ENCODE measurements around the gene HIGD2A. TPM values are rescaled to one million over a fixed set of nuclear protein-coding genes. Genes with fewer than 3 reads are reported as not detected.

The HIGD2A gene
- total and polyA plus RNA-seq, 2 experiments from 2014 or later = 109 to 224 TPM

DNA sequence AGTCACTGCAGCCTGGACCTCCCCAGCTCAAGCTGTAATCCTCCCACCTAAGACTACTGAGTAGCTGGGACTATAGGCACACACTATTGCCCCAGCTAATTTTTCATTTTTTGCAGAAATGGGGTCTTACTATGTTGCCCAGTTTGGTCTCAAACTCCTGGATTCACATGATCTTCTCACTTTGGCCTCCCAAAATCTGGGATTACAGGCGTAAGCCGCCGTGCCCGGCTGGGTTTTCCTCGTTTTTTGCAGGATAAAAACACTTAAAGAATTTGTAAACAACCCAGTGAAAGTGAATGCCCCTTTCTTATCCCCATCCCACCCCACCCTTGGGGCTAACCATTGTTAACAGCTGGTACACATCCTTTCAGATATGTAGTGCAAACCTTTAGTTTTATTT lies 20.0 kb downstream of the HIGD2A start:
- no peak for DNase-seq (ENCODE audit: low spot score)
- H3K9me3 ChIP-seq (ENCODE audit: low read depth) = no peaks in the 10 kb centered on the region
- H3K9me2 ChIP-seq (replicated peaks; ENCODE audit: insufficient read depth) = no peaks in the 10 kb centered on the region
- no peaks in the 10 kb centered on the region for H3K27me3 ChIP-seq
- peaks cover 18% of the 10 kb centered on the region for H4K20me1 ChIP-seq (ENCODE audit: insufficient read depth, poor library complexity, severe bottlenecking)
- H3K4me2 ChIP-seq = no peak overlapping the region
- TF ChIP-seq EZH2 (IDR thresholded peaks at IDR 0.05; ENCODE audit: borderline replicate concordance) (no peak), EZH2phosphoT487 (IDR thresholded peaks at IDR 0.05; ENCODE audit: low read depth, severe bottlenecking, unreplicated experiment) (no peak)
- TF ChIP-seq, protein P1, sequence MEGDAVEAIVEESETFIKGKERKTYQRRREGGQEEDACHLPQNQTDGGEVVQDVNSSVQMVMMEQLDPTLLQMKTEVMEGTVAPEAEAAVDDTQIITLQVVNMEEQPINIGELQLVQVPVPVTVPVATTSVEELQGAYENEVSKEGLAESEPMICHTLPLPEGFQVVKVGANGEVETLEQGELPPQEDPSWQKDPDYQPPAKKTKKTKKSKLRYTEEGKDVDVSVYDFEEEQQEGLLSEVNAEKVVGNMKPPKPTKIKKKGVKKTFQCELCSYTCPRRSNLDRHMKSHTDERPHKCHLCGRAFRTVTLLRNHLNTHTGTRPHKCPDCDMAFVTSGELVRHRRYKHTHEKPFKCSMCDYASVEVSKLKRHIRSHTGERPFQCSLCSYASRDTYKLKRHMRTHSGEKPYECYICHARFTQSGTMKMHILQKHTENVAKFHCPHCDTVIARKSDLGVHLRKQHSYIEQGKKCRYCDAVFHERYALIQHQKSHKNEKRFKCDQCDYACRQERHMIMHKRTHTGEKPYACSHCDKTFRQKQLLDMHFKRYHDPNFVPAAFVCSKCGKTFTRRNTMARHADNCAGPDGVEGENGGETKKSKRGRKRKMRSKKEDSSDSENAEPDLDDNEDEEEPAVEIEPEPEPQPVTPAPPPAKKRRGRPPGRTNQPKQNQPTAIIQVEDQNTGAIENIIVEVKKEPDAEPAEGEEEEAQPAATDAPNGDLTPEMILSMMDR (IDR thresholded peaks at IDR 0.05; ENCODE audit: poor library complexity) = no peak
- H3K27ac ChIP-seq = no peak overlapping the region
- no peaks in the 10 kb centered on the region for H3K36me3 ChIP-seq (replicated peaks; ENCODE audit: insufficient read depth, low read depth)
- H3K4me1 ChIP-seq (ENCODE audit: insufficient read depth) = peaks cover 1% of the 10 kb centered on the region
- no peak overlapping the region for H3K4me3 ChIP-seq
- H3K79me2 ChIP-seq = peaks cover 28% of the 10 kb centered on the region
- H2AFZ ChIP-seq = no peak overlapping the region
- 89% methylated on average over 5 of the region's 5 CpGs for WGBS (ENCODE audit: low lambda C conversion rate, missing lambda C conversion rate)

DNA sequence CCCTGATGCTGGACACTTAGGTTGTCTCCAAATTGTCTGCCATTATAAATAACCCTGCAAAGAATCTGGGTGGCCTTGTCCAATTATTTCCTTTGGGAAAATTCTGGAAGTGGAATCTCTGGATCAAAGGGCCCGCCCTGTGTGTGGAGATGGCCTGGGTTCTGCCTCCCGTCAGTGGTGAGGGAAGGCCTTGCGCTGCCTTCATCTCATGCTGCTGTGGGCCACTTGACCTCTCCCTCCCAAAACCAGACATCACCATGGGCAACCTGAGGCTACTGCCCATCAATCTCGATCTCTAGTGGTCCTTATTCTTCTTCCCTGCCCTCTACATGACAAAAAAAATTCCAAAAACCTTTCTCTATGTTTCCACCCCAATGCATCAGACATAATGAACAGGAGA lies 21.2 kb downstream of the HIGD2A start:
- H3K79me2 ChIP-seq = peaks cover 40% of the 10 kb centered on the region
- H3K36me3 ChIP-seq (replicated peaks; ENCODE audit: insufficient read depth, low read depth) = no peaks in the 10 kb centered on the region
- 96% methylated on average over 4 of the region's 4 CpGs for WGBS (ENCODE audit: low lambda C conversion rate, missing lambda C conversion rate)

DNA sequence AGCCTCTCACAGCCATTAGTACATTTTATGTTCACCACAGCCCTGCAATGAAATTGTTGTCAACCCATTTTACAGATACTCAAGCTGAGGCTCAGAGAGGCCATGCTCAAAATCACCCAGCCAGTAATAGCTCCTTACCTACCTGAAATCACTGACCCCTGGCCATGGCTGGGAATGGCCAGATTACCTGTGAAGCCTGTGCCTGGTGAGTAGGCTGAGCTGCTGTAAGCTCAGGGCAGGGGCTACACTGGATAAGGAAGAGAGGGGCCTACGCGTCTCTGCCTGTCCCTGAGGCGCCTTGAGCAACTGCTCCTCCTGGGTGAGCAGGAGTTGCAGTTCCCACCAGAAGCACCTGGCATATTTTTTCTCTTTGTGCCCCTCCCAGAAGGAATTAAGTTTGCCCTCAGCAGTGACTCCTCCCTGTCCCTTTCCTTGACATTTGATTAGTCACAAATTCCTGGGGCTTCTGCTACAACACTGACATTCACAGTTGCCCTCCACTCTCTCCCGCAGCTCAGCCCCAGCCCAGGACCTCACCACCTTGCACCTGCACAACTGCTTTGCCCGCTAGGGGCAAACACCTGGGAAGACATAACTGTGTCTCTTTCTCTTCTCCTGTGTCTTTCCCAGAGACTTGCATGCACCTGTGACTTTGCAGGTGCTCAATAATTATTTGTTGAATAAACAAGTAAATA lies 22.1 kb downstream of the HIGD2A start:
- H3K9me2 ChIP-seq (replicated peaks; ENCODE audit: insufficient read depth) = no peaks in the 10 kb centered on the region
- H3K4me2 ChIP-seq = no peak overlapping the region
- TF ChIP-seq EZH2 (IDR thresholded peaks at IDR 0.05; ENCODE audit: borderline replicate concordance) = no peak
- TF ChIP-seq EZH2phosphoT487 (IDR thresholded peaks at IDR 0.05; ENCODE audit: low read depth, severe bottlenecking, unreplicated experiment) = no peak
- TF ChIP-seq, protein P1 (IDR thresholded peaks at IDR 0.05; ENCODE audit: poor library complexity) = no peak
- H2AFZ ChIP-seq = no peak overlapping the region
- H3K4me1 ChIP-seq (ENCODE audit: insufficient read depth) = peaks cover 8% of the 10 kb centered on the region
- H4K20me1 ChIP-seq (ENCODE audit: insufficient read depth, poor library complexity, severe bottlenecking) = peaks cover 27% of the 10 kb centered on the region
- H3K27ac ChIP-seq = no peak overlapping the region
- H3K27me3 ChIP-seq = no peaks in the 10 kb centered on the region
- H3K36me3 ChIP-seq (replicated peaks; ENCODE audit: insufficient read depth, low read depth) = no peaks in the 10 kb centered on the region
- H3K4me3 ChIP-seq = no peak overlapping the region
- 88% methylated on average over 5 of the region's 5 CpGs for WGBS (ENCODE audit: low lambda C conversion rate, missing lambda C conversion rate)
- H3K79me2 ChIP-seq = peaks cover 49% of the 10 kb centered on the region
- H3K9me3 ChIP-seq (ENCODE audit: low read depth) = no peaks in the 10 kb centered on the region
- no peak for DNase-seq (ENCODE audit: low spot score)

More for the DNA sequence above, 21.2 kb downstream of the HIGD2A start:
- Histone ChIP-seq H3K9me3 (ENCODE audit: low read depth) (no peaks in the 10 kb centered on the region), H3K4me3 (no peak overlapping the region), H3K27ac (no peak overlapping the region), H3K4me2 (no peak overlapping the region), H3K9me2 (replicated peaks; ENCODE audit: insufficient read depth) (no peaks in the 10 kb centered on the region), H4K20me1 (ENCODE audit: insufficient read depth, poor library complexity, severe bottlenecking) (peaks cover 22% of the 10 kb centered on the region), H2AFZ (no peak overlapping the region), H3K4me1 (ENCODE audit: insufficient read depth) (no peaks in the 10 kb centered on the region), H3K27me3 (no peaks in the 10 kb centered on the region)
- TF ChIP-seq EZH2phosphoT487 (IDR thresholded peaks at IDR 0.05; ENCODE audit: low read depth, severe bottlenecking, unreplicated experiment) (no peak), EZH2 (IDR thresholded peaks at IDR 0.05; ENCODE audit: borderline replicate concordance) (no peak)
- TF ChIP-seq, protein P1 (IDR thresholded peaks at IDR 0.05; ENCODE audit: poor library complexity) = no peak
- no peak for DNase-seq (ENCODE audit: low spot score)

Data from hepatocyte (in vitro differentiated cells).